ENCODE data around the gene NPC1L1.
"Not testable (repeated sequence)": the region's sequence is repeated elsewhere in the genome, so short reads cannot be mapped to it uniquely, and the experiment has no call there.

DNA sequence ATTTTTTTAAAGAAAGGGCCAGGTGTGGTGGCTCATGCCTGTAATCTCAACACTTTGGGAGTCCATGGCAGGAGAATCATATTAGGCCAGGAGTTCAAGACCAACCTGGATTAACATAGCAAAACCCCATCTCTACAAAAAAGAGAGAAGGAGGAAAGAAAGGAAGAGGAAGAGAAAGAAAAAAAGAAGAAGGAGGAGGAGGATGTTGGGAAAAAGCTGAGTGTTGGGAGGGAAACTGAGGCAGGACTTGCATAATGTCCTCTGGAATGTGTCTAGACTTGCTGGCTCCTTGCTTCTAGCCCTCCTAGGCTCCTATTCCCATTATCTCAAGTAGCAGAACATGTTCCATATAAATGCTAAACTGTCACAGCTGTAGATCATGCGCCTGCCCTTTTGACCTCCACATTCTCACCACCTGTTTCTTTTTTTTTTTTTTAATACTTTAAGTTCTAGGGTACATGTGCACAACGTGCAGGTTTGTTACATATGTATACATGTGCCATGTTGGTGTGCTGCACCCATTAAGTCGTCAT, 11.4 kb upstream of the NPC1L1 start:
- TF ChIP-seq, protein P1, sequence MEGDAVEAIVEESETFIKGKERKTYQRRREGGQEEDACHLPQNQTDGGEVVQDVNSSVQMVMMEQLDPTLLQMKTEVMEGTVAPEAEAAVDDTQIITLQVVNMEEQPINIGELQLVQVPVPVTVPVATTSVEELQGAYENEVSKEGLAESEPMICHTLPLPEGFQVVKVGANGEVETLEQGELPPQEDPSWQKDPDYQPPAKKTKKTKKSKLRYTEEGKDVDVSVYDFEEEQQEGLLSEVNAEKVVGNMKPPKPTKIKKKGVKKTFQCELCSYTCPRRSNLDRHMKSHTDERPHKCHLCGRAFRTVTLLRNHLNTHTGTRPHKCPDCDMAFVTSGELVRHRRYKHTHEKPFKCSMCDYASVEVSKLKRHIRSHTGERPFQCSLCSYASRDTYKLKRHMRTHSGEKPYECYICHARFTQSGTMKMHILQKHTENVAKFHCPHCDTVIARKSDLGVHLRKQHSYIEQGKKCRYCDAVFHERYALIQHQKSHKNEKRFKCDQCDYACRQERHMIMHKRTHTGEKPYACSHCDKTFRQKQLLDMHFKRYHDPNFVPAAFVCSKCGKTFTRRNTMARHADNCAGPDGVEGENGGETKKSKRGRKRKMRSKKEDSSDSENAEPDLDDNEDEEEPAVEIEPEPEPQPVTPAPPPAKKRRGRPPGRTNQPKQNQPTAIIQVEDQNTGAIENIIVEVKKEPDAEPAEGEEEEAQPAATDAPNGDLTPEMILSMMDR (IDR thresholded peaks at IDR 0.05; ENCODE audit: low read length) = not testable (repeated sequence)
- not testable (repeated sequence) for TF ChIP-seq EZH2 (IDR thresholded peaks at IDR 0.05; ENCODE audit: borderline replicate concordance, low read length)

Measured in OCI-LY1 (cell line).